Head of caudate nucleus (tissue), 42 donors: ENCODE data around the gene MON1A.
"Not testable (repeated sequence)": the region's sequence is repeated elsewhere in the genome, so short reads cannot be mapped to it uniquely, and the experiment has no call there.

Experiments
- DNase-seq, 42 donors: peaks; one replicate each; pipeline versions ENCODE4 v3.0.0 to v3.0.0-alpha.2; 2020 to 2021; ENCODE audit warnings: mixed read lengths in 7 of 42
- intact Hi-C: fragments of 100-400 bp; cut with DNase I; formaldehyde crosslinking; loops from one replicate; pipeline ENCODE4 v1.15.0; 2022

Gene MON1A

DNA sequence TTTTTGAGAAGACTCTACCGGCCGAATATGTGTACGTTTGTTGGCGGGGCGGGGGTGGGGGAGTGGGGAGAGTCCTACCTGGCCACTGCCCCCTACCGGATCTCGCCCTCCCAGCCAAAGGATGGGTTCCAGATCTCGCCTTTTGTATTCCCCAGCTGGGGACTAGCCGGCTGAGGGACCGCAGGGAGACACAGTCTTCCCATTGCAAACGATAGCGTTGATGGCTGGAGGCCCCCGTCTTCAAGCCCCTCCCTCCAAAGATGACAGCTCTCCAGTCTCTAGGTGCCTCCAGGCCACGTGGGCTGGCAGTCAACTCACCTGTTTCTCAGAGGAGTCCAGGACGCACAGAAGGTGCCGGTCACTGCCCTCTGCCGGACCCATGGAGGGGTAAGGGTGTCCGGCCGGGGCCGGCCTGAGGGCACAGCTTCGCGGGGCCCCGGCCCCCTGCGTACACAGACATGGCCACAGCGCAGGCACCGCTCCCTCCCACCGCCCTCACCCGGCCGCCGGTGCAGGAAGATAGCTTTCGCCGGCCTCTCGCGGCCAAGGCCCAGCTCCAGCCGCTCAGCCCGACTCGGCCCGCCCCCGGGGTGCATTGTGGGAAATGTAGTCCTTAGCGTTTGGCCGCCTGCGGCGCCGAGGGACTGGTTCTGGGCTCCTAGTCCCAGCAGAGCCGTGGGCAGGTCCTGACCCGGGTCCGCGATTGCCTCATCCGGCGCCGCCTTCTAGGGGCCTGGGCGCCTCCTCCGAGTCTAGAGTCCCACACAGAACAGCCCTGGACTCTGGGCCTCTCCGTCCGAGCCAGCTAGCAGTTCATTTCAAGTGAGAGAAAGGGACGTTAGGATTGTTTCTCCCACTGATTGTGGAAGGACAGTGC is at the start of gene MON1A:
TSS of gene MON1A (minus strand) at position 521 of the 877 bp plus-strand sequence. CDS start 16,465 bp downstream, outside the sequence.
- intact Hi-C loops, result no loop called here

GRCh38 chr3:49976942-49977341 is 47.3 kb upstream of the MON1A start:
- DNase-seq, result no peak
- intact Hi-C loops, result no loop called here

More for the DNA sequence above, at the start of gene MON1A:
- peak; percentile 84 to 98 (median 96) for DNase-seq

GRCh38 chr3:49972656-49973055 is 43.0 kb upstream of the MON1A start:
- intact Hi-C loops, result no loop called here
- peak in 1 of 42 donors; percentile 17 for DNase-seq

DNA sequence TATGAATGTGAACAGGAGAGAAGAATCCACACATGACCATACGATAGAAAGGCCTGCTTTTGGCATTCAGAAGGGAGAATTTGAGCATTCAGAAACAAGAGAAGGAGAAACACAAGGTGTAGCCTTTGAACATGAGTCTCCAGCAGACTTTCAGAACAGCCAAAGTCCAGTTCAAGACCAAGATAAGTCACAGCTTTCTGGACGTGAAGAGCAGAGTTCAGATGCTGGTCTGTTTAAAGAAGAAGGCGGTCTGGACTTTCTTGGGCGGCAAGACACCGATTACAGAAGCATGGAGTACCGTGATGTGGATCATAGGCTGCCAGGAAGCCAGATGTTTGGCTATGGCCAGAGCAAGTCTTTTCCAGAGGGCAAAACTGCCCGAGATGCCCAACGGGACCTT is 38.7 kb upstream of the MON1A start:
- peak in 1 of 42 donors; percentile 21 for DNase-seq
- intact Hi-C loops, result no loop called here

DNA sequence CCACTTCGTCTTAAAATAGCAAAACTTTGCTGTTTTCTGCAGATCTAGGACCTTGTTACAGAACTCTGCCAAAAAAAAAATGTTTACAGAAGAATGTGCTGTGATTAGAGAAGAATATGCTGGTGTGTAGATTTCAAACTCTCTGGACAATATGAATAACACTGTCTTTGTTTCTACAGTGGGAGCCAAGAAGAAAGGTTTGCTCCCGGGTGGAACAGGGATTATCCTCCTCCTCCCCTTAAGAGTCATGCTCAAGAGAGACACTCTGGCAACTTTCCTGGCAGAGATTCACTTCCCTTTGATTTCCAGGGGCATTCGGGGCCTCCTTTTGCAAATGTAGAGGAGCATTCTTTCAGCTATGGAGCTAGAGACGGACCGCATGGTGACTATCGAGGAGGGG is 37.7 kb upstream of the MON1A start:
- DNase-seq, result peak in 1 of 42 donors; percentile 10

DNA sequence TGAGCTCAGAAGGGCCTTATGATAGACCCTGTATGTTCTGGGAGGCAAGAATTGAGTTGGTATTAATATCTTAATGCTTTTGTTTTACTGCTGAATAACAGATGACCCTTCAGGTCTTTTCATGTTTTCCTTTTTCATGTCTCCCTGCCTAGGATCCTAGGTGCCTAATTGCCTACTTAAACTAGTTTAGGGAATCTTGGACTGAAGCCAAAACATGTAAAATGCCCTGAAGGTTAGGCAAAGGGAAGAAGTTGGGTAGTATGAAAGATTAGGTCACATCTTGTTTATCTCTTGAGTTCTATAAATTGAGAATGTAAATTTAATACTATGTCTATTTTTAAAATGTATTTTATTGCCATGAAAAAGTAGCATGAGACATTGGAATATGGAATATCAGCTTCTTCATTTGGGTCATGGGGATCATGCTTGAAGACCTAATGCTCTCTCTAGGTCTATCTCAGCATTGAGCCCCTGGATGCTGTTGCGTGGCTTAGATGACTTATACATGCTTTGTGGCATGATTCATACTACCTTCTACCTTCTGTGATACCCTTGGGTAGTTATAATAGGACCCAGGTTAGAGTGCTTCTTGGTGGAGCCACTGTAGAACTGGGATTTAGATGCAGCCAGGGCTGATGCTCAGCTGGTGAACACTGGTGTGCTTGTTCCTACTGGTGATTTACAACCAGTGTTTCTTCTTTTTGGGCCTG is 36.8 kb upstream of the MON1A start:
- peak in 1 of 42 donors; percentile 14 for DNase-seq
- intact Hi-C loops, result no loop called here

More for the DNA sequence above, 37.7 kb upstream of the MON1A start:
- intact Hi-C loops, result no loop called here

DNA sequence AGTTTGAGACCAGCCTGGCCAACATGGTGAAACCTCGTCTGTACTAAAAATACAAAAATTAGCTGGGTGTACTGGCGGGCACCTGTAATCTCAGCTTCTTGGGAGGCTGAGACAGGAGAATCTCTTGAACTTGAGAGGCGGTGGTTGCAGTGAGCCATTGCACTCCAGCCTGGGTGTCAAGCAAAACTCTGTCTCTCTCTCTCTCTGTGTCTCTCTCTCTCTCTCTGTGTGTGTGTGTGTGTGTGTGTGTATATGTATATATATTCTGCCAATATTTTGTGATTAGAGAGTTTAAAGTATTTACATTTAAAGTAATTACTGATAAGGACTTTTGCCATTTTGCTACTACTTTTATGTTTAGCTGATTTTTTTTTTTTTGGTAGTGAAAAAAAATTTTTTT is 26.0 kb upstream of the MON1A start:
- intact Hi-C loops, result no loop called here

DNA sequence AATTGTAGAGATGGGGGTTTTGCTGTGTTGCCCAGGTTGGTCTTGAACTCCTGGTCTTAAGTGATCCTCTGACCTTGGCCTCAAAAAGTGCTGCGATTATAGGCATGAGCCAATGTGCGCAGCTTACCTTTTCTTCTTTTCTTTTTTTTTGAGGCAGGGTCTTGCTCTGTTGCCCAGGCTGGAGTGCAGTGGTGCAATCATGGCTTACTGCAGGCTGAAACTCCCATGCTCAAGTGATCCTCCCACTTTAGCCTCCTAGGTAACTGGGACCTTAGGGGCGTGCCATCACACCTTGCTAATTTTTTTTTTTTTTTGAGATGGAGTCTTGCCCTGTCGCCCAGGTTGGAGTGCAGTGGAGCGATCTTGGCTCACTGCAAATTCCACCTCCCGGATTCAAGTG is 23.3 kb upstream of the MON1A start:
- intact Hi-C loops, result no loop called here
- DNase-seq, result no peak

More for the DNA sequence above, 26.0 kb upstream of the MON1A start:
- peak in 1 of 42 donors; percentile 12 for DNase-seq

DNA sequence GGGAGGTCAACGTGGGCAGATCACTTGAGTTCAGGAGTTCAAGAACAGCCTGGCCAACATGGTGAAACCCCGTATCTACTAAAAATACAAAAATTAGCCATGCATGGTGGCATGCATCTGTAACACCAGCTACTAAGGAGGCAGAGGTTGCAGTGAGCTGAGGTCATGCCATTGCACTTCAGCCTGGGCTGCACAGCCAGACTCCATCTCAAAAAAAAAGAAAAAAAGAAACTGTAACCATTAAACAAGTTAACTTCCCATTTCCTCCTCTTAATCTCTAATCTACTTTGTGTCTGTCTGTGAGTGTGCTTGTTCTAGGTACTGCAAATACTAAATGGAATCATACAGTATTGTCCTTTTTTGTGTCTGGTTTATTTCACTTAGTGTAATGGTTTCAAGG is 13.0 kb upstream of the MON1A start:
- intact Hi-C loops, result loop anchor here (10.0 kb wide), 1 partner anchor 152 kb away; no protein-coding TSS in a partner anchor
- no peak for DNase-seq

DNA sequence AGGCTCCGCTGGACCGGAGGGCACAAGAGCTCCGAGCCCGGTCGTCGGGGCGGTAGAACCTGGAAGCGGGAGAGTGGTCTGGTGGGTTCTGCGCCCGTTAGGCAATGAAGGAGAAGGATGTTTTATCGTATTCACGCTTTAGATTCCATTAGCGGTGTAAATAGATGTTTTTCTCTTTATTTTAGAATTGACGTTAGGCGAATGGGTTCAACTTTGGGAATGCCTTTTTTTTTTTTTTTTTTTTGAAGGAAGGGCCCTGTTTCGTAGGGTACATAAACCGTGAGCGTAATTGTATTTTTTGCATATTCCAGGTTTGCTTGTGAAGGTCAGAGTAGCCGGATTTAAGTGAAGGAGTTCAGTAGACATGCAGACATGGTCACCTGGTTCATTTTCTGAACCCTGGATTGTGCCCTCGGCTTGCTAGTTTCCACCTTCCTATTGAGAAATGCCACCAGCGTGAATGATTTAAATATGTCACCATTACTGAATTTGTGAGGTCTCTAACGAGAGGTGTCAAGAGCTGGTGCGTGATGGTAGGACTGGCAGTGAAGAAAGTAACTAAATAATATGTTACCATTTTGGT is 11.1 kb upstream of the MON1A start:
- intact Hi-C loops, result loop anchor here (10.0 kb wide), 1 partner anchor 154 kb away; no protein-coding TSS in a partner anchor
- no peak for DNase-seq

- DNase-seq, result peak; percentile 98 to 100 (median 100)
These were observed 10.5 kb upstream of the MON1A start, which contains the start of gene RBM6 for GRCh38 chr3:49939858-49940666. TSS of gene RBM6 (plus strand) at chr3:49940150. CDS start at chr3:49962642, 22,492 bp downstream.

DNA sequence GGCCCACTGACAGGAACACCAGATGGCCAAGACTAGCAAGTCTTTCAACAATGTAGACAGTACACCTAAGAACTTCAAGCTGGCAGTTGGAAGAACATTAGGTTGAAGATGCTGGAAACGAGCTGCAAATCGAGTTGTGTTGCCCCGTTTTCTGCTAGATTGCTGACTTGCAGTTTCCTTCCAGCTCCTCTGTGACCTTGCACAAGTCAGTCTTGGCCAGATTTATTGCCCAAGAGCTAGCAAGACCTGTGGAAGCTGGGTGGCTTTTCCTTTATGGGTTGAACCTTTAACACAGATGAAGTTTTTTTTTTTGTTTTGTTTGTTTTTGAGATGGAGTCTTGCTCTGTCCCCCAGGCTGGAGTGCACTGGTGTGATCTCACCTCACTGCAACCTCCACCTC is 7.5 kb upstream of the MON1A start:
- DNase-seq, result no peak
- intact Hi-C loops, result no loop called here

More at GRCh38 chr3:49939858-49940666, 10.5 kb upstream of the MON1A start, which contains the start of gene RBM6:
- intact Hi-C loops, result loop anchor here (10.0 kb wide), 1 partner anchor 155 kb away; no protein-coding TSS in a partner anchor

GRCh38 chr3:49932281-49932680 is 2.7 kb upstream of the MON1A start:
- DNase-seq, intact Hi-C loops: not testable (repeated sequence)

DNA sequence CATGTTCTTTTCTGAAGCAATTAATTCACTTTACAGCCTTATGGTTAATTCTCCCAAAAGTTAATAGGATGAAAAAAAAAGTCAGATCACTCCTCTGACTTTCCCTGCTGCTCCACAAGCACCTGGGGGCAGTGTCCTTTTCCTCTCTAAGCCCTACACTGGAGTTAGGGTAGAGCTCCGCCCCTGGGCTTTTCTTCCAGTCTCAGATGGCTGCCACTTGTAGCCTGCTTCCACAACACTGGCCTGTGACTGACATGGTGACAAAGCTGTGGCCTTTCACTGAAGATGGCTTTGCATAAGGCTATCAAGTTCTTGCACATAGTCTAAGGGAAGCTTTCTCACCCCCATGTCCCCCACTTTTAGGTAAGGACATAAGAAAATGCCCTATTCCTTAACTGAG is 1.3 kb upstream of the MON1A start:
- DNase-seq, result no peak
- intact Hi-C loops, result no loop called here

- intact Hi-C loops, result no loop called here
- DNase-seq, result no peak
These were observed 618 bp upstream of the MON1A start for GRCh38 chr3:49930168-49930690.

DNA sequence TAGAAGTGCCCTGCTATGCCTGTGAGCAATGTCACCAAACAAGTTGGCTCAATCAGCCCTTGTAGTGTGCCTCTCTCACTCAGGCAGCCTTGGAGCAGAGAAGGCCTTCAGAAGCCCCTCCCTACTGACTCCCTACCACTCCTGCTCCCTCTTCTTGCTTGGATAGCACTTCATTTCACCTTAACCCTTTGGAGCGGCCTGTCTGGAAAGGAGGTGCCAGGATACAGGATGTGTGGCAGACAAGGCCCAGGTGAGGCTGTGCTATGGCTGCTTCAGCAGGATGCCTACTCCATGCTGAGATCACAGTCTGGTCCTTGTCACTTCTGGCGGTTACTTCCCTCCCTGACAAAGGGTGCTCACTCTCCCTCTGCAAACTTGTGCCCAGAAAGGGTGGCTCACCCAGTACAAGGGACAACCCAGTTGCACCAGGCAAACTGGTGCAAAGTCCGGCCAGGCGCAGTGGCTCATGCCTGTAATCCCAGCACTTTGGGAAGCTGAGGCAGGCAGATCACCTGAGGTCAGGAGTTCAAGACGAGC is 1.1 kb downstream of the MON1A start:
- intact Hi-C loops, result no loop called here
- DNase-seq, result no peak

GRCh38 chr3:49927798-49928197 is 1.8 kb downstream of the MON1A start:
- intact Hi-C loops, result no loop called here
- no peak for DNase-seq

DNA sequence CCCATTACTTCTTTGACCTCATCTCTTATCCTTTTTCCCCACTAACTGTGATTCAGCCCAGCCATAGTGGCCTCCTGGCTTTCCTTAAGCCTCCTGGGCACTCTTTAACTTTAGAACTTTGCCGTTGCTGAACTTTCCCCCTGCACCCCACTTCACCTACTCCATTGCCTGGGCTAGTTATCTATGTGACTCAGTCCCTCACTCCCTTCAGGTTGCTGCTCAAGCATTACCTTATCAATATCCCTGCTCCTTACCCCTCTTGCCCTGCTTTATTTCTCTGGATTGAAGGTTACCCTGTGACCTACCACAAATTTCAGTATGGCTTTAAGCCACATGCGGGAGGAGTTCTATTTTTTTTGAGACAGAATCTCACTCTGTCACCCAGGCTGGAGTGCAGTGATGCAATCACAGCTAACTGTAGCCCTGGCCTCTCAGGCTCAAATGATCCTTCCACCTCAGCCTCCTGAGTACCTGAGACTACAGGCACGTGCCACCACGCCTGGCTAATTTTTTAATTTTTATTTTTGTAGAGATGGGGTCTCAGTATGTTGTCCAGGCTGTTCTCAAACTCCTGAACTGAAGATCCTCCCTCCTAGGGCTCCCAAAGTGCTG is 3.4 kb downstream of the MON1A start:
- intact Hi-C loops, result no loop called here
- DNase-seq, result no peak
